ENCODE results near the gene APMAP. TPM values are rescaled to one million over a fixed set of nuclear protein-coding genes. Genes with fewer than 3 reads are reported as not detected.

APMAP gene
- total RNA-seq, 1 experiment from 2014 or later = 67.8 TPM

- no peak overlapping the region for H3K18ac ChIP-seq (ENCODE audit: insufficient read length, low read depth, low read length)
- H3K79me2 ChIP-seq (ENCODE audit: insufficient read depth, low read length) = no peaks in the 10 kb centered on the region
- H3K9me3 Mint-ChIP-seq = no peaks in the 10 kb centered on the region
- H3K4me1 Mint-ChIP-seq = peaks cover 20 to 23% of the 10 kb centered on the region in 2 experiments
- TF ChIP-seq CTCF (conservative IDR thresholded peaks at IDR 0.05) = no peak
- H2AFZ ChIP-seq (ENCODE audit: low read length) = no peak overlapping the region
- H3K4ac ChIP-seq (ENCODE audit: low read depth, low read length) = no peak overlapping the region
- H2BK20ac ChIP-seq (ENCODE audit: low read depth, low read length, poor library complexity, severe bottlenecking) = no peak overlapping the region
- H4K5ac ChIP-seq (ENCODE audit: insufficient read length, low read depth, low read length) = no peak overlapping the region
- H3K4me1 ChIP-seq (ENCODE audit: insufficient read depth, low read length) = no peaks in the 10 kb centered on the region; the same call in 1 of the 2 replicates
- H2BK5ac ChIP-seq (ENCODE audit: insufficient read length, low read length) = no peak overlapping the region
- H3T11ph ChIP-seq (ENCODE audit: low read length) = no peak overlapping the region
- no peaks in the 10 kb centered on the region for H3K79me1 ChIP-seq (ENCODE audit: insufficient read depth, low read depth, low read length, poor library complexity, severe bottlenecking)
- no peak for DNase-seq
- H2BK12ac ChIP-seq (ENCODE audit: insufficient read length, low read depth, low read length) = no peak overlapping the region
- WGBS (ENCODE audit: extremely low coverage, insufficient read length, low lambda C conversion rate) = no CpG with 5 or more reads among the region's 6 CpGs
- H2AK5ac ChIP-seq (ENCODE audit: insufficient read length, low read length) = no peak overlapping the region
- H3K23me2 ChIP-seq (ENCODE audit: insufficient read length, low read depth, low read length, poor library complexity, severe bottlenecking) = no peaks in the 10 kb centered on the region
- no peak overlapping the region for H4K8ac ChIP-seq (replicated peaks; ENCODE audit: insufficient read length, low read depth, low read length)
- H3K27me3 Mint-ChIP-seq (ENCODE audit: low read depth) = peaks cover 11% of the 10 kb centered on the region
- no peak overlapping the region for H3K4me2 ChIP-seq (ENCODE audit: insufficient read depth, insufficient read length, low read length)
- H3K36me3 Mint-ChIP-seq (ENCODE audit: insufficient read depth in 1 of 3, low read depth in 3 of 3) = no peaks in the 10 kb centered on the region
- no peak overlapping the region for H3K27ac Mint-ChIP-seq
- no peak overlapping the region for H3K9ac ChIP-seq (ENCODE audit: extremely low read depth, insufficient read length, low read length)
- H3K4me3 Mint-ChIP-seq = no peak overlapping the region
- no peak overlapping the region for H3K27ac ChIP-seq (ENCODE audit: insufficient read length, low read depth, low read length)
- no peak overlapping the region for H3K56ac ChIP-seq (ENCODE audit: insufficient read length, low read depth, low read length)
- H2BK120ac ChIP-seq (ENCODE audit: low read depth, low read length, poor library complexity, severe bottlenecking) = no peak overlapping the region
- no peak overlapping the region for H3K23ac ChIP-seq (ENCODE audit: insufficient read length, low read depth, low read length)
- no peak overlapping the region for H2BK15ac ChIP-seq (ENCODE audit: low read depth, low read length)
- no peaks in the 10 kb centered on the region for H4K20me1 ChIP-seq (ENCODE audit: control insufficient read depth, insufficient read depth, insufficient read length)
- no peak overlapping the region for H3K14ac ChIP-seq (ENCODE audit: insufficient read depth, low read length)
- no peak overlapping the region for H4K91ac ChIP-seq (ENCODE audit: insufficient read length, low read depth, low read length)
- H3K9me3 ChIP-seq (ENCODE audit: control insufficient read depth, low read depth, low read length) = no peaks in the 10 kb centered on the region
- no peaks in the 10 kb centered on the region for H3K27me3 ChIP-seq (ENCODE audit: insufficient read depth, low read length)
These were observed 28.8 kb upstream of the APMAP start for GRCh38 chr20:25021336-25021735.
